OCI-LY1 (cell line): ENCODE data around the gene MYLK4.

Source experiments
- H2AFZ ChIP-seq: fragments of 200-600 bp; sonication (generic), shearing (Covaris generic); 2 replicates; pipeline ENCODE4 v1.6.0; 2014; ENCODE audit warnings: antibody characterized with exemption, mild to moderate bottlenecking, low read length
- H3F3A ChIP-seq: fragments of 200-600 bp; sonication (generic), shearing (Covaris generic); 2 replicates; pipeline ENCODE4 v1.6.0; 2014; ENCODE audit warnings: mild to moderate bottlenecking, antibody characterized with exemption, low read length, moderate library complexity; ENCODE audit not compliant: insufficient read depth
- H3K27ac ChIP-seq: fragments of 200-600 bp; sonication (generic); 2 replicates; pipeline ENCODE4 v1.5.1; 2014; ENCODE audit warnings: low read length, mixed run types, mild to moderate bottlenecking, low read depth; ENCODE audit not compliant: poor library complexity, severe bottlenecking
- H3K27me3 ChIP-seq: fragments of 200-600 bp; sonication (generic); 2 replicates; pipeline ENCODE4 v1.6.0; 2014; ENCODE audit warnings: antibody characterized with exemption, mild to moderate bottlenecking, low read length, moderate library complexity; ENCODE audit not compliant: insufficient read depth
- H3K36me3 ChIP-seq: fragments of 200-600 bp; sonication (generic); 2 replicates; pipeline ENCODE4 v1.6.1; 2014; ENCODE audit warnings: mild to moderate bottlenecking, antibody characterized with exemption, low read length, moderate library complexity, mixed read lengths; ENCODE audit not compliant: insufficient read depth
- H3K4me1 ChIP-seq: fragments of 200-600 bp; sonication (generic); 2 replicates; pipeline ENCODE4 v1.5.1; 2014; ENCODE audit warnings: mild to moderate bottlenecking, low read length, moderate library complexity; ENCODE audit not compliant: insufficient read depth, severe bottlenecking
- H3K4me2 ChIP-seq: fragments of 200-600 bp; sonication (generic), shearing (Covaris generic); 2 replicates; pipeline ENCODE4 v1.6.1; 2014; ENCODE audit warnings: low read length
- H3K4me3 ChIP-seq: fragments of 200-600 bp; sonication (generic); 2 replicates; pipeline ENCODE4 v1.5.1; 2014; ENCODE audit warnings: low read length, low read depth, mild to moderate bottlenecking, mixed read lengths; ENCODE audit not compliant: poor library complexity, severe bottlenecking
- H3K79me2 ChIP-seq: fragments of 200-600 bp; shearing (Covaris generic); 2 replicates; pipeline ENCODE4 v1.6.1; 2016; ENCODE audit warnings: mixed run types, low read length, mixed read lengths; ENCODE audit not compliant: insufficient read depth
- H3K9ac ChIP-seq: fragments of 200-600 bp; sonication (generic), shearing (Covaris generic); 2 replicates; pipeline ENCODE4 v1.6.1; 2014; ENCODE audit warnings: mild to moderate bottlenecking, low read length, mixed read lengths
- H3K9me2 ChIP-seq: fragments of 200-600 bp; sonication (generic), shearing (Covaris generic); 2 replicates; pipeline ENCODE4 v1.6.1; 2014; ENCODE audit warnings: low read depth, mild to moderate bottlenecking, low read length, mixed read lengths
- H3K9me3 ChIP-seq: fragments of 200-600 bp; shearing (Covaris generic); 2 replicates; pipeline ENCODE4 v1.6.1; 2014; ENCODE audit warnings: low read length, mixed read lengths
- H4K20me1 ChIP-seq: fragments of 200-600 bp; sonication (generic), shearing (Covaris generic); 2 replicates; pipeline ENCODE4 v1.6.0; 2016; ENCODE audit warnings: mild to moderate bottlenecking, low read length; ENCODE audit not compliant: insufficient read depth
- CTCF ChIP-seq: fragments of 200-600 bp; sonication (generic), shearing (Covaris generic); IDR thresholded peaks from 2 replicates; pipeline ENCODE4 v1.5.1; 2017; ENCODE audit warnings: mild to moderate bottlenecking, antibody characterized with exemption, low read length, moderate library complexity, mixed read lengths
- EZH2 ChIP-seq: fragments of 200-600 bp; sonication (generic), shearing (Covaris generic); IDR thresholded peaks from 2 replicates; pipeline ENCODE4 v1.8.0; 2017; ENCODE audit warnings: borderline replicate concordance, mixed run types, mild to moderate bottlenecking, antibody characterized with exemption, low read length, moderate library complexity, mixed read lengths

The MYLK4 gene

GRCh38 chr6:2639167-2639566 is 111.6 kb downstream of the MYLK4 start:
- Histone ChIP-seq H3K27me3 (peaks cover 3% of the 10 kb centered on the region; the same call in 1 of the 2 replicates), H3K4me2 (no peak overlapping the region), H3K4me3 (no peak overlapping the region), H2AFZ (no peak overlapping the region), H3K79me2 (no peaks in the 10 kb centered on the region), H3K9ac (no peak overlapping the region), H4K20me1 (no peaks in the 10 kb centered on the region), H3K4me1 (no peaks in the 10 kb centered on the region), H3K9me3 (no peaks in the 10 kb centered on the region), H3F3A (no peaks in the 10 kb centered on the region), H3K27ac (no peak overlapping the region), H3K9me2 (no peaks in the 10 kb centered on the region), H3K36me3 (no peaks in the 10 kb centered on the region)
- TF ChIP-seq EZH2 (no peak), CTCF (no peak)

GRCh38 chr6:2636672-2637071 is 114.0 kb downstream of the MYLK4 start:
- no peak overlapping the region for H3K4me2 ChIP-seq
- H3K9me2 ChIP-seq = no peaks in the 10 kb centered on the region
- no peak overlapping the region for H3K9ac ChIP-seq
- H3F3A ChIP-seq = no peaks in the 10 kb centered on the region
- no peaks in the 10 kb centered on the region for H3K36me3 ChIP-seq
- H2AFZ ChIP-seq = no peak overlapping the region
- H3K27ac ChIP-seq = no peak overlapping the region
- no peak overlapping the region for H3K4me3 ChIP-seq
- peaks cover 3% of the 10 kb centered on the region; the same call in 1 of the 2 replicates for H3K27me3 ChIP-seq
- H3K79me2 ChIP-seq = no peaks in the 10 kb centered on the region
- no peaks in the 10 kb centered on the region for H3K4me1 ChIP-seq
- TF ChIP-seq EZH2 (no peak), CTCF (no peak)
- no peaks in the 10 kb centered on the region for H3K9me3 ChIP-seq
- no peaks in the 10 kb centered on the region for H4K20me1 ChIP-seq

GRCh38 chr6:2635911-2636310 is 114.8 kb downstream of the MYLK4 start:
- H3K4me2 ChIP-seq = no peak overlapping the region
- H3K9me2 ChIP-seq = no peaks in the 10 kb centered on the region
- H3K9me3 ChIP-seq = no peaks in the 10 kb centered on the region
- H3K79me2 ChIP-seq = no peaks in the 10 kb centered on the region
- no peak overlapping the region for H3K9ac ChIP-seq
- H3K27ac ChIP-seq = no peak overlapping the region
- no peaks in the 10 kb centered on the region for H4K20me1 ChIP-seq
- H3K4me3 ChIP-seq = no peak overlapping the region
- H3K4me1 ChIP-seq = no peaks in the 10 kb centered on the region
- H2AFZ ChIP-seq = no peak overlapping the region
- H3F3A ChIP-seq = no peaks in the 10 kb centered on the region
- H3K36me3 ChIP-seq = no peaks in the 10 kb centered on the region
- peaks cover 3% of the 10 kb centered on the region; the same call in 1 of the 2 replicates for H3K27me3 ChIP-seq
- TF ChIP-seq EZH2 (no peak), CTCF (no peak)
